Retina (tissue), 1 donor: ENCODE results near the gene ZNF74.
"Not testable (repeated sequence)": the region's sequence is repeated elsewhere in the genome, so short reads cannot be mapped to it uniquely, and the experiment has no call there.

Experiments used
- DNase-seq: peaks from one replicate; pipeline ENCODE4 v3.0.0-alpha.2; 2016

The ZNF74 gene

DNA sequence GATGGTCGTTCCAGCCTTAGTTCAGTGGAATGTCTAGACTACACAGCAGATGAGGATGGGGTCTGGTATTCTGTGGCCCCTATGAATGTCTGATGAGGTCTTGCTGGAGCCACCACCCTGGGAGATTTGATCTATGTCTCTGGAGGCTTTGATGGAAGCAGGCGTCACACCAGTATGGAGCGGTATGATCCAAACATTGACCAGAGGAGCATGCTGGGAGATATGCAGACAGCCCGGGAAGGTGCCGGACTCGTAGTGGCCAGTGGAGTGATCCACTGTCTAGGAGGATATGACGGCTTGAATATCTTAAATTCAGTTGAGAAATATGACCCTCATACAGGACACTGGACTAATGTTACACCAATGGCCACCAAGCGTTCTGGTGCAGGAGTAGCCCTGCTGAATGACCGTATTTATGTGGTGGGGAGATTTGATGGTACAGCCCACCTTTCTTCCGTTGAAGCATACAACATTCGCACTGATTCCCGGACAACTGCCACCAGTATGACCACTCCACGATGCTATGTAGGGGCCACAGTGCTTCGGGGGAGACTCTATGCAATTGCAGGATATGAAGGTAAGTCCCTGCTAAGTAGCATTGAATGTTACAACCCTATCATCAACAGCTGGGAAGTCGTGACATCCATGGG, 57.3 kb downstream of the ZNF74 start:
- DNase-seq, result not testable (repeated sequence)

DNA sequence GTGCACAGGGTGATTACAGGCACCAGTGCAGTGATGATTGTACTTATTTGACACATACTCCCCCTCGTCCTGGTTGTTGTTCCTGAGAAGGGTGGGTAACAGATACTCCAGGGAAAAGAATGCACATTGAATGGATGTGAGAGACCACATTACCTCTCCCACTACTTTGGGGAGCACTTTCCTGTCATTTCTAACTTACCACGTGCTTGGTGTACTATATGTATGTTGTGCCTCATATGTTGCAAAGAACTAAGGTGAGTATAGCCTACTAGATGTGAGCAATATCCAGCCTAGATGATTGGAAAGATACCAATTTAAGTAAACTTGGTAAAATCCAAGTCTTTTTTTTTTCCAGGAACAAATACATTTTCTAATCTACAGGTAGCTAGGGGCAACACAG, 58.0 kb downstream of the ZNF74 start:
- DNase-seq, result no peak

DNA sequence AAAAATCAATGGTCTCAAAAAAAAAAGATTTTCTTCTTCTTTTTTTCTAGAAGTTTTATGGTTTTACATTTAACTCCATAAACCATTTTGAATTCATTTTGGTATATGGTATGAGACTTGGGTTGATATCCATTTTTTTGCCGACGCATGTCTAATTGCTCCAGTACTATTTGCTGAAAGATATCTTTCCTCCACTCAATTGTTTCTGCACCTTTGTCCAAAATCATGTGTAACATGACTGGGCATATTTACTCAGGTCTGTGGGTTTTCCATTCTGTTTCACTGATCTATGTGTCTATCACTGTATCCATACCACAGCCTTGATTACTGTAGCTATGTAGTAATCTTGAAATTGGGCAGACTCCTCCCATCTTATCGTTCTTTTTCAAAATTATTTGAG, 59.3 kb downstream of the ZNF74 start:
- no peak for DNase-seq

DNA sequence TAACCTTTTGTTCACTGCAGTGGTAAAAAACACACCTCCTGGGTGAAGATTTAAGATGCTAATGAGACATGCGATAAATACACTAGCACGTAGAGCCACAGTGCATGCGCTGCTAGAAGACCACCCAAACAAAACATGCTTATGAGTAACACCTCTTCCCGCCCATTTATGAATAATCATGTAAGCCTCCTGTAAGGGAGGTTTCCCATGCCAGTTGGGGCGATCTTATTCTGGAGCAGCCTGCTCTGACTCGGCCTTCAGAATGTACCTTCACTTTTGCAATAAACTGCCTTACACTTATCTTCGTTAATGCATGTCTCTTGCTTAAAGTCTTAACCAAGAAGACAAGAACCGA, 61.7 kb downstream of the ZNF74 start:
- DNase-seq, result no peak

DNA sequence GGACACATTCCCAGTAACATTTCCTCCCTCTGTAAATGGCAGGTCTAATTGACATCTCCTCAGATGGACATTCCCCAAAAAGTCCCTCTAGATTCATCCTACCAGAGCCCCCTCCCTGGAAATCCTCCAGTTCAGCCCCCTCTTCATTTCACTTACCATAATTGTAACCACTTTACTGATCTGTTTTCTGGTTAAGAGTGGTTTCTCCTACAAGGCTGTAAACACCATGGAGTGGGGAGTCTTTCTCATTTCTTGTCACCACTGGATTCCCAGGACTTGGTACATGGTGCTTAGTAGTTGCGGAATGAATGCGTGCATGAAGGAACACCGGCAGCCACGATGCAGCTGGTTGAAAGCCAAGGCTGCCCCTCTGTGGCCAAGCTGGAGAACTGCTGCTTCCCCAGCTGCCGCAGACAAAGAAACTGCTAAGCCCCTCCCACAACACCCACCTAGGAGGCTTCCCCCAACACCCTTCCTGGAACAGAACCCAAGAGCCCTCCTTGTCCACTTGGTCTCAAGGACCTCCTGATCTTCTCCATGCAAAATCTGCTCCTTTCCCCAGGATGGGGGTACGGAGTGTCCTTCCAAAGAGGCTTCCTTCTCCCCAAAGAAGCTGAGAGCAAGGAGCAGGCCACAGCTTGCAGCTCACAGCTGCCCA, 62.2 kb downstream of the ZNF74 start:
- DNase-seq, result peak; percentile 94

DNA sequence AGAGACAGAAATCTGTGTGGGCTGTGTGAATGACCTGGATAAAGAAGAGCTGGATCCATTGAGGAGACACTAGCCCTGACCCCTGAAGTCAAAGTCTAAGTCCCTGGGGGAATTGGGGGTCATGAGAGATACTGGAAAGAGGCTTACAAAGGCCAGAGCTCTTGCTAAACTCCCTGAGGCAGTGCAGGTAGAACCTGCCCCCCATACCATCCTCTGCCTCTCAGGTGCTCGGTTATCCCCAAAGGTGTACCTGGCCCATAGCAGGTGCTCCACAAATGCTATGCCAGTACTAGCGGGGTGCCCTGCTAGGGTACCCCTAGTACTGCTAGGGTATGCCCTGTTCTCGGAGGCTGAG, 62.7 kb downstream of the ZNF74 start:
- no peak for DNase-seq

DNA sequence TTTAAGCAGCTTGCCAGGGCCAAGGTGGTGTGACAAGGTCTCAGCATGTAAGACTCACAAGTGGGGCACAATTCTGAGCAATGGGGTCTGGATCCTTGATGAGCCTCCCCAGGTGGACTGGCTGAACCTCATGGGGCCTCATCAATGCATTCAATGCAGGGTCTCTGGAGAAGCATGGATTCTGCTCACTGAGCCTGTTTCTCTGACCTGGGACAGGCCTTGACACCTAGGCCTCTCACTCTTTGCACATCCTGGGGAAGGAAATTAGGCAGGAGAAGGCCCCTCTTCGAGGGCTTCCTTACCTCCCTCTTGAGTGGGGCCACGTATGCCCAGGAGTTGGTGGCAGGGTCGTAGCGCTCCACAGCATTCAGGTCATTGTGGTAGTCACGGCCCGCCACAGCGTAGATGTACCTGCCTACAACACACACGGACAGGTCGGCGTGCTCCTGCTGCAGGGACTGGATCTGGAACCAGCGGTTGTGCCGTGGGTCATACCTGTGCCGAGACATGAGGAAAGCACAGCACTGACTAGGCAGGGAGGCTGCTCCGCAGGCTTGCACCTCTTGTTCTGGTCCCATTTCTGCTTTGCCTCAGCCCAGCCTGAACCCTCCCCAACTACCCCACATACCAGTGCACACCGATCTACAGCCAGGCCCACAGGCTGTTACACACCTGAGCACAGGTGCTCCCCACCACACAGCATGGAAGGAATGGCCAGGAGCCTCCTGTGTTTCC, 63.7 kb downstream of the ZNF74 start:
- no peak for DNase-seq
